ENCODE data around the gene SSBP4. TPM values are rescaled to one million over a fixed set of nuclear protein-coding genes. Genes with fewer than 3 reads are reported as not detected.

Gene SSBP4
- total RNA-seq, 1 donor from 2014 or later: 63.3 TPM

- DNase-seq (ENCODE audit: low spot score): no peak
Measured at GRCh38 chr19:18481505-18482222, 62.5 kb downstream of the SSBP4 start.

DNA sequence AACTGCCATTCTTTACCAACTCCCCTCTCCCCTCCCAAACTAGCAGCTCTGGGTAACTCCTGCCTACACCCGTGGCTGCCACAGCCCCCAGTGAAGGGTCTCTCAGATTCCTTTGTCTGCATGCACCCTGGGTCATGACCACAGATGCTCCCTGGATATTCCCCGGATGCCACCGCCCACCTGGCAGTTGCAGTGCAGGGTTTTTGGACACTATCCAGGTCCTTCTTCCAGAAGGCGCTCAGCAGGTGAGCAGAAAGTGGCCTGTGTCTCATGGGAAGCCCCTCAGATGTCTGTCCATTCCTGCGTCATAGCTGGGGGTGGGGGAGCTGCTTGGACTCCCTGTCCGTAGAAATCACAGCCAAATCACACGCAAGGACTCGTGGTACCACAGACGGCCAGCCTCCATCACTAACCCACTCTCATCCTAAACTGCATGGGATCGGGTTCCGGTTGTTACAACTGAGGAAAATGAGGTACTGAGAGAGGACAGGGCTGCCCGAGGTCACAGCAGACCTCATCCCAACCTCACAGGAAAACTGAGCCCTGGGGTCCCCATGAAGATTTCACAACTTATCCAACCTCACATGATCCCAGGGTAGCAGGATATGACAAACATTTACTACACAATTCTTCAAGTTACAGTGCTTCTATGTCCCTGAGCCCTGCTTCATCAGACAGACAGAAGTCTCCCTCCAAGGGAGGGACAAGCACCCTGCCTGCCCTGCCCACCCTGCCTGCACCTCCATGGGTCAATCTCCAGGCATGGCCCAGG is 64.1 kb downstream of the SSBP4 start:
- DNase-seq (ENCODE audit: low spot score): no peak

Small RNA genes within 50 kb of the gene (microRNA-seq; reads per million reads assigned to microRNA genes)
- not detected for gene MIR3189 (ENCODE audit: borderline number of aligned reads)

Other genes starting within 250 kb of the SSBP4 start
- gene IFI30, start 245.6 kb upstream of the SSBP4 start, total RNA-seq: 236 TPM
- gene MPV17L2, start 226.2 kb upstream of the SSBP4 start, total RNA-seq: 10.7 TPM
- 3.0 TPM for gene RAB3A, start 215.4 kb upstream of the SSBP4 start, total RNA-seq
- gene PDE4C, start 193.0 kb upstream of the SSBP4 start, total RNA-seq: not detected
- gene IQCN, start 144.9 kb upstream of the SSBP4 start, total RNA-seq: 2.8 TPM
- gene JUND, start 137.8 kb upstream of the SSBP4 start, total RNA-seq: 320 TPM
- 68.4 TPM for gene LSM4, start 96.3 kb upstream of the SSBP4 start, total RNA-seq
- 48.7 TPM for gene PGPEP1, start 78.8 kb upstream of the SSBP4 start, total RNA-seq
- 5.9 TPM for gene GDF15, start 33.2 kb upstream of the SSBP4 start, total RNA-seq
- 19.3 TPM for gene LRRC25, start 21.8 kb upstream of the SSBP4 start, total RNA-seq
- 18.3 TPM for gene ISYNA1, start 18.7 kb downstream of the SSBP4 start, total RNA-seq
- 38.4 TPM for gene ELL, start 102.7 kb downstream of the SSBP4 start, total RNA-seq
- 176 TPM for gene FKBP8, start 124.2 kb downstream of the SSBP4 start, total RNA-seq
- gene KXD1, start 138.5 kb downstream of the SSBP4 start, total RNA-seq: 90.9 TPM
- gene UBA52, start 152.5 kb downstream of the SSBP4 start, total RNA-seq: 959 TPM
- 52.7 TPM for gene REX1BD, start 169.4 kb downstream of the SSBP4 start, total RNA-seq
- 30.7 TPM for gene CRLF1, start 187.4 kb downstream of the SSBP4 start, total RNA-seq
- gene TMEM59L, start 193.5 kb downstream of the SSBP4 start, total RNA-seq: 2.0 TPM
- 17.1 TPM for gene KLHL26, start 217.6 kb downstream of the SSBP4 start, total RNA-seq

Measured in mesenteric fat pad (tissue), 1 donor.